ENCODE results near the gene BCAS3. TPM values are rescaled to one million over a fixed set of nuclear protein-coding genes. Genes with fewer than 3 reads are reported as not detected.

The BCAS3 gene
- total RNA-seq, 4 donors from 2014 or later = 21.7 to 42.2 (median 23.0) TPM

GRCh38 chr17:61212655-61213054 lies 535.0 kb downstream of the BCAS3 start:
- no peak for TF ChIP-seq CTCF (IDR thresholded peaks at IDR 0.05; ENCODE audit: low read depth)

- TF ChIP-seq CTCF (IDR thresholded peaks at IDR 0.05; ENCODE audit: low read depth) = no peak
Measured at GRCh38 chr17:61214753-61215152, 537.1 kb downstream of the BCAS3 start.

- TF ChIP-seq CTCF (IDR thresholded peaks at IDR 0.05; ENCODE audit: low read depth) = peak; percentile 64
Measured at GRCh38 chr17:61216066-61216465, 538.4 kb downstream of the BCAS3 start.

GRCh38 chr17:61217878-61218437 lies 540.3 kb downstream of the BCAS3 start:
- TF ChIP-seq CTCF (IDR thresholded peaks at IDR 0.05; ENCODE audit: low read depth) = no peak

GRCh38 chr17:61218438-61218837 lies 540.8 kb downstream of the BCAS3 start:
- no peak for TF ChIP-seq CTCF (IDR thresholded peaks at IDR 0.05; ENCODE audit: low read depth)

- no peak for TF ChIP-seq CTCF (IDR thresholded peaks at IDR 0.05; ENCODE audit: low read depth)
Measured at GRCh38 chr17:61219460-61219859, 541.8 kb downstream of the BCAS3 start.

- no peak for TF ChIP-seq CTCF (IDR thresholded peaks at IDR 0.05; ENCODE audit: low read depth)
Measured at GRCh38 chr17:61221181-61221580, 543.5 kb downstream of the BCAS3 start.
